ENCODE measurements around the gene ASCC1.
A peak's percentile ranks its signal among the peaks of the same experiment; 100 is the strongest.

ASCC1 gene

DNA sequence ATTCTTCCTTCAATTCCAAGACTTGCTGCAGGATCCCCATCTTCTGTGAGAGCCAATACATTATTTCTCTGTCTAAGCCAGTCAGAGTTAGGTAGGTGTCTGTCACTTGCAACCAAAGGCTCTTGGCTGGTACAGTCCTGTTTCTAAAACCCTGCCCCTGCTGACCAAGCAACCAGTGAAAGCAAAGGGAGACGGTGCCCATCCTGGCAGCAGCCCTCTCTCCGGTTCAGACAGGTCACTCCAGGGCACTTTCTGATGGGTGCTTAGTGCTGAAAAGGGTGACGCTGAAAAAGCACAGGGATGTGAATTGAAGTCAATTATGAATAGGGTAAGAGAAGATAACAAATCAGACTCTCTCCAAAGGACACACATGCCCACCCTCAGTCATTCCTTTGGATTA lies 165.2 kb downstream of the ASCC1 start:
- Histone ChIP-seq H3K4me2 (ENCODE audit: low read length) (no peak overlapping the region), H3K27me3 (ENCODE audit: control insufficient read depth, insufficient read depth, low read length) (no peaks in the 10 kb centered on the region), H3K27ac (no peak overlapping the region), H3K4me3 (ENCODE audit: low read depth, low read length) (no peak overlapping the region), H2AFZ (no peak overlapping the region), H3K4me1 (no peaks in the 10 kb centered on the region), H3K9me3 (ENCODE audit: control insufficient read depth, low read length) (no peaks in the 10 kb centered on the region), H3K9ac (no peak overlapping the region), H3K36me3 (ENCODE audit: control insufficient read depth, insufficient read depth, low read length) (no peaks in the 10 kb centered on the region), H3K79me2 (no peaks in the 10 kb centered on the region)
- TF ChIP-seq, protein P1, sequence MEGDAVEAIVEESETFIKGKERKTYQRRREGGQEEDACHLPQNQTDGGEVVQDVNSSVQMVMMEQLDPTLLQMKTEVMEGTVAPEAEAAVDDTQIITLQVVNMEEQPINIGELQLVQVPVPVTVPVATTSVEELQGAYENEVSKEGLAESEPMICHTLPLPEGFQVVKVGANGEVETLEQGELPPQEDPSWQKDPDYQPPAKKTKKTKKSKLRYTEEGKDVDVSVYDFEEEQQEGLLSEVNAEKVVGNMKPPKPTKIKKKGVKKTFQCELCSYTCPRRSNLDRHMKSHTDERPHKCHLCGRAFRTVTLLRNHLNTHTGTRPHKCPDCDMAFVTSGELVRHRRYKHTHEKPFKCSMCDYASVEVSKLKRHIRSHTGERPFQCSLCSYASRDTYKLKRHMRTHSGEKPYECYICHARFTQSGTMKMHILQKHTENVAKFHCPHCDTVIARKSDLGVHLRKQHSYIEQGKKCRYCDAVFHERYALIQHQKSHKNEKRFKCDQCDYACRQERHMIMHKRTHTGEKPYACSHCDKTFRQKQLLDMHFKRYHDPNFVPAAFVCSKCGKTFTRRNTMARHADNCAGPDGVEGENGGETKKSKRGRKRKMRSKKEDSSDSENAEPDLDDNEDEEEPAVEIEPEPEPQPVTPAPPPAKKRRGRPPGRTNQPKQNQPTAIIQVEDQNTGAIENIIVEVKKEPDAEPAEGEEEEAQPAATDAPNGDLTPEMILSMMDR (IDR thresholded peaks at IDR 0.05): no peak

DNA sequence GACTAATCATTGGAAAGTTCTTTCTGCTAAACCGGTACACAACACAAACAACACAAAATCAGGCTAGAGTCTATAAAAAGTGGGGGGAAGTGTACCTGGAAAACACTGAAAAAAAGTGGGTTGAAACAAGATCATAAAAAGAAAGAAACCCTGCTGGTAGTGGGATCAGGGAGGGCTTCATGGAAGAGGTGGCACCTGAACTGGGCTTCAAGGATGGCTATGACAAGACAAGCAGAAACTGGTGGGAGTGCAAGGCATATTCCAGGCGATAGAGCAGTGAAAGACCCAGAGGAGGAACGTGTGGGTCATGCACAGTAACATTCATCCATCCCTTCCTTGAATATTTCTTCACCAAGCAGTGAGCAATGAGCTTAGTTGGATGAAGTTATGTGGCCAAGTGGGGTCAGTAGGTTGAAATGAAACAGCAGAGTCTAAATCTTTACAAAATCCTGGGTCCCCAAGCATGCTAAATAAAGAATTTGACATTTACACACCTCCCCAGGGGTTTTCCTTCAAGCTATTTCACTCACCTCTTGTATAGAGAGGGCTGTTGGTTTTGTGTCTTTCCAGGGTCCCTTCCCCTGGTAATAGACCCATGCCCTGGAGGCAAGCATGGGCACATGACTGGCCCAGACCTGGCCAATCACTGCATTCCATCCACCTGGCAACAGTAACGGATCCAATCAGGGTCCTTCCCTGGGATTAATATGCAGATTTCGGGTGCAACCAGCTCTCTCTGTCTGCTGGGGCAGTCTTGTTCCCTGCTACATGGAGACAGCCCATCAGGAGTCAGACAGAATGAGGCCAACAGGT lies 165.9 kb downstream of the ASCC1 start:
- H3K79me2 ChIP-seq: no peaks in the 10 kb centered on the region
- H3K4me1 ChIP-seq: no peaks in the 10 kb centered on the region
- no peak overlapping the region for H2AFZ ChIP-seq
- TF ChIP-seq, protein P1 (IDR thresholded peaks at IDR 0.05): no peak
- H3K27me3 ChIP-seq (ENCODE audit: control insufficient read depth, insufficient read depth, low read length): no peaks in the 10 kb centered on the region
- no peaks in the 10 kb centered on the region for H3K36me3 ChIP-seq (ENCODE audit: control insufficient read depth, insufficient read depth, low read length)
- no peak overlapping the region for H3K9ac ChIP-seq
- H3K9me3 ChIP-seq (ENCODE audit: control insufficient read depth, low read length): no peaks in the 10 kb centered on the region
- no peak overlapping the region for H3K4me3 ChIP-seq (ENCODE audit: low read depth, low read length)
- H3K4me2 ChIP-seq (ENCODE audit: low read length): no peak overlapping the region
- no peak overlapping the region for H3K27ac ChIP-seq

DNA sequence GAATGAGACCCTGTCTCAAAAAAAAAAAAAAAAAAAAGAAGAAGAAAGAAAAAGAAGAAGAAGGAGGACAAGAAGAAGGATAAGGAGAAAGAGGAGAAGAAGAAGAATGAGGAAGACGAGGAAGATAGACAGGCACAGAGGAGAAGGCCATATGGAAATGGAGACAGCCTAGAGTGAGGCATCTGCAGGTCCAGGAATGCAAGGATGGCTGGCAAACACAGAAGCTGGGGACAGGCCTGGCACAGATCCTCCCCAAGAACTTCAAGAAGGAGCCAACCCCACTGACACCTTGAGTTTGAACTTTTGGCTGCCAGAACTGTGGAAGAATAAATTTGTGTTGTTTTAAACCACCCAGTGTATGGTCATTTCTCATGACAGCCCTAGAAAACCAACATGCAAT lies 166.6 kb downstream of the ASCC1 start:
- H3K4me3 ChIP-seq (ENCODE audit: low read depth, low read length): no peak overlapping the region
- no peaks in the 10 kb centered on the region for H3K36me3 ChIP-seq (ENCODE audit: control insufficient read depth, insufficient read depth, low read length)
- no peaks in the 10 kb centered on the region for H3K79me2 ChIP-seq
- no peaks in the 10 kb centered on the region for H3K9me3 ChIP-seq (ENCODE audit: control insufficient read depth, low read length)
- H3K9ac ChIP-seq: no peak overlapping the region
- no peaks in the 10 kb centered on the region for H3K4me1 ChIP-seq
- no peaks in the 10 kb centered on the region for H3K27me3 ChIP-seq (ENCODE audit: control insufficient read depth, insufficient read depth, low read length)
- H3K4me2 ChIP-seq (ENCODE audit: low read length): no peak overlapping the region
- H2AFZ ChIP-seq: no peak overlapping the region
- TF ChIP-seq, protein P1 (IDR thresholded peaks at IDR 0.05): no peak
- H3K27ac ChIP-seq: no peak overlapping the region

DNA sequence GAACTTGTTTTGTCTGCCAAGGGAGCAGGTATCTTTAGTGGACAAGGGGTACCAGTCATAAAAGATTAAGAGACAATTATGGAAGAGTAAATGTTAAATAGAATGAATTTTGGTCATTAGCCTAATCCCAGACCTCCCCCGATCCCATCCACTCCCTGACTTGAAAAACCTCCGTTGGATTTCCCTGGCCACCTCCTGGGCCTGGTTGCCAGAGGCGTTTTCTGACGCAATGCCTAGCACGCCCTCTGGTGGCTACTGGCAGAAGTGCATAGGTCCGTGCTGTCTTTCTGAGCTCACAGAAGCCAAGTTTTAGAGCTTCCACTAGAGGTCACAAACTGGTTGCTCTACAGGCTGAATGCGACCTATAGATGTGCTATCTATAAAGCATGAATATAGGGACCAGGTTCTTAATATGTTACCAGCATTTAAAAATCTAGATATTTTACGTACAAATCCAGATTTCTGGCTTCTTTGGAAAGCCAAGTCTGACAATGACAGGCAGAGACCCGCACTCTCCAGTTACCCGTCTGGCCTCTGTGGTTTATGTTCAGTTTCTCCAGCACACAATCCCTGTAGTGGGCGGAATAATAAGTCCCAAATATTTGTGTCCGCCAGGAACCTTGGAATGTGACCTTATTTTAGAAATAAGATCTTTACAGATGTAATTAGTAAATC lies 167.5 kb downstream of the ASCC1 start:
- no peaks in the 10 kb centered on the region for H3K36me3 ChIP-seq (ENCODE audit: control insufficient read depth, insufficient read depth, low read length)
- H3K9me3 ChIP-seq (ENCODE audit: control insufficient read depth, low read length): no peaks in the 10 kb centered on the region
- TF ChIP-seq, protein P1 (IDR thresholded peaks at IDR 0.05): peak; percentile 100
- no peaks in the 10 kb centered on the region for H3K79me2 ChIP-seq
- H3K27me3 ChIP-seq (ENCODE audit: control insufficient read depth, insufficient read depth, low read length): no peaks in the 10 kb centered on the region
- H3K27ac ChIP-seq: no peak overlapping the region
- H3K4me2 ChIP-seq (ENCODE audit: low read length): no peak overlapping the region
- H3K4me1 ChIP-seq: no peaks in the 10 kb centered on the region
- no peak overlapping the region for H3K4me3 ChIP-seq (ENCODE audit: low read depth, low read length)
- H2AFZ ChIP-seq: no peak overlapping the region
- H3K9ac ChIP-seq: no peak overlapping the region

Measured in parathyroid adenoma (tissue), 2 donors.